Progenitor cell of endocrine pancreas (in vitro differentiated cells): Measurements from ENCODE around the gene ABR. TPM values are rescaled to one million over a fixed set of nuclear protein-coding genes. Genes with fewer than 3 reads are reported as not detected.
"Not testable (repeated sequence)": the region's sequence is repeated elsewhere in the genome, so short reads cannot be mapped to it uniquely, and the experiment has no call there.

ENCODE experiments used
- DNase-seq: peaks from one replicate; pipeline ENCODE4 v3.0.0; 2021; ENCODE audit warnings: low spot score; ENCODE audit not compliant: unreplicated experiment
- H3K27ac Mint-ChIP-seq: 2 replicates; pipeline ENCODE4 v1.8.0; 2021; ENCODE audit warnings: mild to moderate bottlenecking, moderate library complexity, mixed read lengths
- H3K27me3 Mint-ChIP-seq: 2 replicates; pipeline ENCODE4 v1.8.0; 2021; ENCODE audit warnings: mixed read lengths
- H3K36me3 Mint-ChIP-seq: 2 replicates; pipeline ENCODE4 v1.8.0; 2022; ENCODE audit warnings: mixed read lengths; ENCODE audit not compliant: insufficient read depth
- H3K4me1 Mint-ChIP-seq: 2 replicates; pipeline ENCODE4 v1.8.0; 2021; ENCODE audit warnings: low read depth, mixed read lengths
- H3K4me3 Mint-ChIP-seq: 2 replicates; pipeline ENCODE4 v1.8.0; 2021; ENCODE audit warnings: low read depth, mild to moderate bottlenecking, moderate library complexity, mixed read lengths
- H3K9me3 Mint-ChIP-seq: 2 replicates; pipeline ENCODE4 v1.8.0; 2021; ENCODE audit warnings: low read depth, mixed read lengths
- total RNA-seq: library from RNA; stranded (reverse); gene quantifications from 2 replicates; pipeline ENCODE4 v1.2.1, GENCODE V29; 2021
- TF ChIP-seq, protein P1 (sequence below): fragments of 200-600 bp; sonication (generic); IDR thresholded peaks from one replicate; pipeline ENCODE4 v1.5.0; 2021; ENCODE audit warnings: antibody characterized with exemption, mild to moderate bottlenecking; ENCODE audit not compliant: unreplicated experiment

The ABR gene
- total RNA-seq, 1 donor from 2014 or later, result 61.0 TPM

DNA sequence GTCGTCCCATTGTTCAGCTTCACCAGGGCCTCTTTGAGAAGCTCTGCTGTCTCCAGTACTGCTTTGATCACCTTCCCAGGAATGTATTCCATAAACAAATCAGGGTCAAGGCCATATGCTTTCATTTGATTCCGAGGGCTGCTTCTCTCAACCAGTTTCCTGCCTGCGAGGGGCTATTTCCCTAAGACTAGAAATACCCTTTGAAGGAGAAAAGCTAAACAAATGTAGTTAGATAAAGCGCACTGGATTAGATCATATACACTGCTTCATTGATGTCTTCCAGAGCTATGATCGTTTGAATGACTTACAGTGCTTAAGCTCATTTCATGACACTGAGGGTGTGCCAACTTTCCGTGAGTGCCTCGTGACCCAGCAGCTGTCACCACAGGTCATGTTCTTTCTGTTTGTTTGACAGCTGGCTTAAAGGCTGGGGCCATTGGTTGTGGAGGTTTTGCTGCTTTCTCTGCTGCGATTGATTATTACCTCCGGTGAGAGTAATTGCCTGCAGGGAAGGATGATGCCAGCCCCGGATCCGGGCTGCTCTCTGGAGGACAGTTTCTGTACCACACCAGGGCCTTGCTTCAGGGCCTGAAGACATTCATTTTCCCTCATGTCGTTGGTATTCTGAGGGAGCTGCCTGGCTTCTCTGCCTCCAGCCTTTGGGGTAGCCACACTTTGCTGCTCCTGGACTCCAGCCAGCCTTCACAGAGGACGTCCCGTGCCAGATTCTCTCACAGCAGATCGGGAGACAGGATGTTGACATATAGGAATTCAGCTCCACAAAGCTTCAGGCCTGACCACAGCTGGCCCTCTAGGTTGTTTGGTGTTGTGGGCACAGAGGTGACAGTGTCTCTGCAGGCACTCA lies 179.0 kb downstream of the ABR start:
- DNase-seq, result no peak
- H3K27ac Mint-ChIP-seq, result no peak overlapping the region
- peaks cover 10% of the 10 kb centered on the region for H3K4me1 Mint-ChIP-seq
- TF ChIP-seq, protein P1, sequence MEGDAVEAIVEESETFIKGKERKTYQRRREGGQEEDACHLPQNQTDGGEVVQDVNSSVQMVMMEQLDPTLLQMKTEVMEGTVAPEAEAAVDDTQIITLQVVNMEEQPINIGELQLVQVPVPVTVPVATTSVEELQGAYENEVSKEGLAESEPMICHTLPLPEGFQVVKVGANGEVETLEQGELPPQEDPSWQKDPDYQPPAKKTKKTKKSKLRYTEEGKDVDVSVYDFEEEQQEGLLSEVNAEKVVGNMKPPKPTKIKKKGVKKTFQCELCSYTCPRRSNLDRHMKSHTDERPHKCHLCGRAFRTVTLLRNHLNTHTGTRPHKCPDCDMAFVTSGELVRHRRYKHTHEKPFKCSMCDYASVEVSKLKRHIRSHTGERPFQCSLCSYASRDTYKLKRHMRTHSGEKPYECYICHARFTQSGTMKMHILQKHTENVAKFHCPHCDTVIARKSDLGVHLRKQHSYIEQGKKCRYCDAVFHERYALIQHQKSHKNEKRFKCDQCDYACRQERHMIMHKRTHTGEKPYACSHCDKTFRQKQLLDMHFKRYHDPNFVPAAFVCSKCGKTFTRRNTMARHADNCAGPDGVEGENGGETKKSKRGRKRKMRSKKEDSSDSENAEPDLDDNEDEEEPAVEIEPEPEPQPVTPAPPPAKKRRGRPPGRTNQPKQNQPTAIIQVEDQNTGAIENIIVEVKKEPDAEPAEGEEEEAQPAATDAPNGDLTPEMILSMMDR, result no peak
- no peak overlapping the region for H3K4me3 Mint-ChIP-seq
- peaks cover 11% of the 10 kb centered on the region for H3K36me3 Mint-ChIP-seq
- no peaks in the 10 kb centered on the region for H3K9me3 Mint-ChIP-seq
- H3K27me3 Mint-ChIP-seq, result no peaks in the 10 kb centered on the region

DNA sequence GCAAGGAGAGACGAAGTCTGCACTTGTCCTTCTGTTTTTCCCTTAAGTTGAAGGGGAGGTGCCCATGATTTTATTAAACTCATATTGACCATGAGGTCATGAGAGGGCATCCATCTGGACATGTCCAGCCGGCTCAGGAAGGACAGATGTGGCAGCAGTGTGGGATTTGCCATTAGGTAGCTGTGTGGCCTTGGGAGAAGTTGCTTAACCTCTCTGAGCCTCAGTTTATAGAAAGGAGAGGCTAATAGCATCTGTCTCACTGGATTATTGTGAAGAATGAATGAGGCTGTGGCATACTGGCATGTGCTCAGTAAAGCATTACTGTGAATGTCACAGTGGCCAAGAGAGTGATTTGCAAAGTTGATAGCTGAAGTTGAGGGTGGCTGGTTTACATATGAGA lies 181.7 kb downstream of the ABR start:
- Mint-ChIP-seq H3K9me3 (no peaks in the 10 kb centered on the region), H3K27ac (peak overlapping the region; percentile 7), H3K27me3 (peaks cover 2% of the 10 kb centered on the region), H3K4me1 (peaks cover 8% of the 10 kb centered on the region), H3K36me3 (peaks cover 10% of the 10 kb centered on the region), H3K4me3 (peak overlapping the region; percentile 97)
- TF ChIP-seq, protein P1, result no peak
- no peak for DNase-seq

DNA sequence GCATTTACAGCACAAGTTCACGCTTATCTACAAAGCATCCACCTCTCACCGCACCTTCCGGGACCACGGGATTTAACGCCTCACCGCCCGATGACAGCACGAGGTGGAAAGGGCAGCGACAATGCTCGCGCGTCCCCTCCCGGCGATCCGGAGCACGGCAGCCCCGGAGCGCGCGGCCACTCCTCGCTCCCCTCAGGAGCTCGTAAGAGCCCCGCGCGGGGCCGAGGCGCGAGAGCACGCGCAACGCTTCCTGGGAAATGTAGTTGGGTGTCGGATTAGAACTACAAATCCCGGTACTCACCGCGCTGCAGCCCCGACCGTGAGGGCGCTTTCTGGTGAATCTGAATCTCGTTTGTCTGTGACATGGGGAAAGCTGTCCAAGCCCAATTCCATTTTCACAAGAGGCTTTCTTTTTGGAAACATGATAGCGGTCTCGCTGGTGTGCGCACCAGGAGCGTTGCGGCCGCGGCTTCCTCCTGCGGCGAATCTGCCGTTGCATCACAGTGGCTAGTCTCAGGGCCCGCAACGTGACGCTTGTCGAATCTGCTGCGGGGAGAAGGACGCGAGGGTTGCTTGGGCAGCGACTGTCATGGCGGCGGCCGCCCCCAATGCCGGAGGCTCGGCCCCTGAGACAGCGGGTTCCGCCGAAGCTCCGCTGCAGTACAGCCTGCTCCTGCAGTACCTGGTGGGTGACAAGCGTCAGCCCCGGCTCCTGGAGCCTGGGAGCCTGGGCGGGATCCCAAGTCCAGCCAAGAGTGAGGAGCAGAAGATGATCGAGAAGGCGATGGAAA lies 183.0 kb downstream of the ABR start, which contains the start of gene TIMM22:
TSS of gene TIMM22 (plus strand) at position 576 of the 791 bp plus-strand sequence. CDS start at position 590, 14 bp downstream.
- peaks cover 2% of the 10 kb centered on the region for H3K27me3 Mint-ChIP-seq
- peak within 1 kb of the TSS; percentile 99 for H3K27ac Mint-ChIP-seq
- H3K36me3 Mint-ChIP-seq, result peaks cover 7% of the 10 kb centered on the region
- peak within 1 kb of the TSS; percentile 97 for H3K4me3 Mint-ChIP-seq
- peaks cover 8% of the 10 kb centered on the region for H3K4me1 Mint-ChIP-seq
- H3K9me3 Mint-ChIP-seq, result no peaks in the 10 kb centered on the region
- DNase-seq, result peak; percentile 90
- TF ChIP-seq, protein P1, result peak; percentile 88

DNA sequence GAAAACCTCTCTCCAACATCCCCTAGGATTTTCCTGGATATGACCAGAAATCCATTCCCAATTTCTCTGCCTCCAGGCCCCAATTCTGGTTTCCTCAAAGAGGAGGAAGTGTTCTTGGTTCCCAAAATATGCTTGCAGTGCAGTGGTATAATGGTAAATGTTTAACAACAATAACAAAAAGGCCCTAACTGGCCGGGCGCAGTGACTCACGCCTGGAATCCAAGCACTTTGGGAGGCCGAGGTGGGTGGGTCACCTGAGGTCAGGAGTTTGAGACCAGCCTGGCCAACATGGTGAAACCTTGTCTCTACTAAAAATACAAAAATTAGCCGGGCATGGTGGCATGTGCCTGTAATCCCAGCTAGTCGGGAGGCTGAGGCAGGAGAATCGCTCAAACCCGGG lies 184.5 kb downstream of the ABR start:
- not testable (repeated sequence) for H3K4me3 Mint-ChIP-seq, H3K27ac Mint-ChIP-seq, H3K9me3 Mint-ChIP-seq, H3K27me3 Mint-ChIP-seq, DNase-seq, H3K36me3 Mint-ChIP-seq, H3K4me1 Mint-ChIP-seq

DNA sequence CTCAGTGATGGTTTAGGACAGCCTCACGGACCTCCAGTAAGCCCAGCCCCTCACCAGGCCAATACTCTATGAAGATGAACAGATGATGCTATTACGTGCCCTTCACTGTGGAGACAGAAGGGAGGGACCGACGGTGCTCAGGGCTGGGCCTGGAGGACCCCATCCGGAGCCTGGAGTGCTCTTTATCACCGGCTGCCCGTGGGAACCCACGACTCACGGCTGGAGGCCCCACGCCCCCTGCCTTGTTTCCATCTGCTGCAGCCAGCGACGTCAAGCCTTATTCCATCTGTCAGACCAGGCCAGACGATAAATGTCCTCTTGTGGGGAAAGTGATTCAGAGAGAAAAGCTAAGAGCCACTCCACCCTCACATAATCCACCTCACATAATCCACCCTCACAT lies 186.8 kb downstream of the ABR start:
- H3K4me1 Mint-ChIP-seq, result peaks cover 3% of the 10 kb centered on the region
- TF ChIP-seq, protein P1, result no peak
- H3K9me3 Mint-ChIP-seq, result no peaks in the 10 kb centered on the region
- no peaks in the 10 kb centered on the region for H3K36me3 Mint-ChIP-seq
- H3K27ac Mint-ChIP-seq, result no peak overlapping the region
- DNase-seq, result no peak
- H3K27me3 Mint-ChIP-seq, result peaks cover 2% of the 10 kb centered on the region
- no peak overlapping the region for H3K4me3 Mint-ChIP-seq
